Fibroblast of pulmonary artery (primary cell): ENCODE results near the gene ZBTB24.

ENCODE experiments used
- DNase-seq: peaks from one replicate; pipeline ENCODE4 v3.0.0-alpha.2; 2010; ENCODE audit warnings: low read depth
- H3K4me3 ChIP-seq: replicated peaks from 2 replicates; pipeline ENCODE4 v1.5.1; 2011; ENCODE audit warnings: low read depth, mild to moderate bottlenecking, control low read depth, low read length, moderate library complexity
- CTCF ChIP-seq: IDR thresholded peaks from 2 replicates; pipeline ENCODE4 v1.5.1; 2011; ENCODE audit warnings: mild to moderate bottlenecking, control low read depth, low read length, inconsistent platforms; ENCODE audit errors: missing control alignments

The ZBTB24 gene

GRCh38 chr6:109456111-109456583 is 26.9 kb downstream of the ZBTB24 start:
- TF ChIP-seq CTCF: no peak
- DNase-seq: no peak
- peak overlapping the region; percentile 84 for H3K4me3 ChIP-seq

- DNase-seq: peak; percentile 57
- peak; percentile 29 for TF ChIP-seq CTCF
- peak within 1 kb of the TSS; percentile 84 for H3K4me3 ChIP-seq
Observed at GRCh38 chr6:109455437-109456110, 27.4 kb downstream of the ZBTB24 start, which contains the start of gene MICAL1. MICAL1 (minus strand) TSS chr6:109455772; CDS start chr6:109454196, 1,576 bp downstream.

DNA sequence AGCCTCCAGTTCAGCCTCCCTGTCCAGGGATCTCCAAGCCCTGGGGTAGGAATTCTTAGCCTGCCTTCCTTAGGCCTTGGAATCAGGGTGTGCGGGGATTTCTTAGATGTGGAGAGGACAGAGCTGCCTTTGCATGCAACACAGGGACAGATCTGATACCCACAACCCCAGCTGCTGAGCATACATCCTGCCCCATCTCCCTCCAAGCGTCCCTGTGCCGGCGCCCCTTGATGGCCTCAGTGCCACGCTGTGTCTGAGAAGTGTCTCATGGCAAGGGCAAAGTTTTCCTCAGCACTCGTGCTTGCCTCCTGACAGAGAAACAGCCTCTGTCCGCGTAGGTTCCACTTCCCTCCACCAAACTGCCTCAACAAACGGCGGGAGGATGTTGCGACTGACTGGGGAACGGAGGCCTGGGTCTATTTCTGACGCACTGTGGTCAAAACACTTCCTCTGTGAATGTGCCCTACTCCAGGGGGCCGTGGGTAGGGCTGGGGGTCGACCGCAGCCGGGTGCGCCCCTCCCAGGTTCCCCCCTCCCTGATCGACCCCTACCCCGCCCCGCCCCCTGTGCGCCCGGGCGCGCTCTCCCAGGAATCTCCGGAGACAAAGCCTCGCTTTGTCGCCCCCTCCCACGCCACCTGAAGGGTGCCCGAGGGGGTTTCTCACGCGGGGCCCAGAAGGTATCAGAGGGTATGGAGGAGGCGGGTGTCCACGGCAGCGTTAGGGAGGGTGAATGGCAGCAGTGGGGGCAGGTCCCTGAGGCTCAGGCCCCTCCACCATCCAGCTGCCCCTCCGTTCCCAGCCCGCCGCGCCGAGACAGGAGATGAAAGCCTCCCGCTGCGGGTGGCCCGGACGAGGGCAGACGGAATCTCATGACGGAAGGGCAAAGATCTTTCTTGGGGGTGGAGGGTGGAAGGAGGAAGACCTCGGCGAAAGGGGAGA is 28.3 kb downstream of the ZBTB24 start:
- peak overlapping the region; percentile 84 for H3K4me3 ChIP-seq

DNA sequence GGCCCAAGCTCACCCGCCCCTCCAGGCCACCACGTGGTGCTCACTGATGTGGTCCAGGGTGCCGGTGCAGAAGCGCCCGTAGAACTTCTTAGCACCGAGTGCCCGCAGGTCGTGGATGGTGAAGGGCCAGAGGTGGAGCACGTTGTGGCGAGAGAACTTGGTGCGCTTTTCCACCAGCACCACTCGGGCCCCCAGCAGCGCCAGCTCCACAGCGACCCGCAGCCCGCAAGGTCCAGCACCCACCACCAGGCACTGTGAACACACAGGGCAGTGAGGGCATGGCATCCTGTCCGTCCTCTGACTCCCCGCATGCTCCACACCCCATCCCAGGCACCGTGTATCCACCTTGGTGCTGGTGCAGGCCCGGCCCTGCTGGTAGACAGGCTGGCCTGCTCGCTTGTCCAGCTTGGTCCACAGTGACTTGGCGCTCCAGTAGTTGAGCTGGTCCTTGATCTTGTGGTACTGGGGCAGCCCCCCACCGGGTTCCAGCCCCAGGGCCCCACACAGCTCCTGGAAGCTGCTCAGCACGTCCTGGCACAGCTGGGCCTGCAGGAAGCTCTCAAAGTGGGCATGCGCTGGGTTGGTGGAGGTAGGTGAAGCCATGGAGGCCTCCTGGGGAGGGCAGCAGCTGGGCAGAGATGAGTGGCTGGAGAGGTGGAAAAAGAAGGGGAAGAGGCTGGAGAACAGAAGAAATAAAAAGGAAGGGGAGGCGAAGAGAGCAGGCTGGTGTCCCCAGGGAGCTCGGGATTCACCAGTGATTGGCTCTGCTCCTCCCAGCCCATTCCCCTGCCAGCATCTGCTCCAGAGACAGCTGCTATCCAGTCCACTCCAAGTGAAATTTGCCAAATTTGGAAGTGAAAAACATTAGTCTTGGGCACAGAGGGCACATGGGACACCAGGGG is 29.2 kb downstream of the ZBTB24 start:
- DNase-seq: peak; percentile 27
- peak overlapping the region; percentile 84 for H3K4me3 ChIP-seq

More for the DNA sequence above, 28.3 kb downstream of the ZBTB24 start:
- peak; percentile 29 for DNase-seq
- TF ChIP-seq CTCF: no peak

GRCh38 chr6:109453156-109453555 is 29.9 kb downstream of the ZBTB24 start:
- DNase-seq: no peak
- no peak for TF ChIP-seq CTCF
- no peak overlapping the region for H3K4me3 ChIP-seq

More for the DNA sequence above, 29.2 kb downstream of the ZBTB24 start:
- no peak for TF ChIP-seq CTCF

DNA sequence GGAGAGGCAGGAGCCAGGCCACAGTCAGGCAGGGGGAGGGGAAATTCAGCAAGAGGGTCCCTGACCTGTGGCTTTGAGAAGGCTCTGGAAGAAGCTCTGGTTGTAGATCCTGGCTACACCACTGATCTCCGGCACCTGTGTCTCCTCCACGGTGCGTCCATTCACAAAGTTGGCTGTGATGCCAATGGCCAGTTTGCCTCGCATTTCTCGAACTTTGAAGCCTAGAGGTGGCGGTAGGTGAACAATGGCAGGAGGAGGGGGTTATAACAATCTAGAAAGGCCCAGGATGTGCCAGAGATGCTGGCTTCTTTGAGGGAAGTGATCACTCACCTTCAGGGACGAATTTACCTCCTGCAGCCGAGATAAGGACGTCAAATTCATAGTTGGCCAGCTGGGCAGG is 30.8 kb downstream of the ZBTB24 start:
- TF ChIP-seq CTCF: no peak
- H3K4me3 ChIP-seq: no peak overlapping the region
- DNase-seq: no peak
